HCT116 (cell line): Measurements from ENCODE around the gene DMD.

Source experiments
- CBX3 ChIP-seq: IDR thresholded peaks from 2 replicates; pipeline ENCODE4 v1.6.1; 2012; ENCODE audit warnings: low read depth
- EZH2phosphoT487 ChIP-seq: fragments of 200-600 bp; IDR thresholded peaks from 2 replicates; pipeline ENCODE4 v1.6.1; 2018; ENCODE audit warnings: antibody characterized with exemption, borderline replicate concordance
- POLR2A ChIP-seq: IDR thresholded peaks from 2 replicates; pipeline ENCODE4 v1.7.0; 2011; ENCODE audit warnings: borderline replicate concordance; ENCODE audit not compliant: insufficient read depth, insufficient read length; ENCODE audit errors: extremely low read depth
- POLR2AphosphoS5 ChIP-seq: IDR thresholded peaks from 2 replicates; pipeline ENCODE4 v1.6.1; 2011; ENCODE audit warnings: mild to moderate bottlenecking, low read depth, low read length, moderate library complexity
- SP1 ChIP-seq: IDR thresholded peaks from 2 replicates; pipeline ENCODE4 v1.6.1; 2012; ENCODE audit warnings: low read depth
- SRF ChIP-seq: IDR thresholded peaks from 2 replicates; pipeline ENCODE4 v1.6.1; 2012; ENCODE audit warnings: low read depth
- TF ChIP-seq, protein P1 (sequence below), 3 experiments: fragments of 200-600 bp in 1 of 3; sonication (generic) in 1 of 3; IDR thresholded peaks in 2 of 3; conservative IDR thresholded peaks in 1 of 3; 2 replicates each; pipeline ENCODE4 v1.5.1; 2012 to 2017; ENCODE audit warnings: low read depth in 2 of 3, low read length in 2 of 3, antibody characterized with exemption in 1 of 3, borderline replicate concordance in 1 of 3, control low read depth in 1 of 3, mild to moderate bottlenecking in 1 of 3, mixed read lengths in 1 of 3, mixed run types in 1 of 3, moderate library complexity in 1 of 3; ENCODE audit not compliant: insufficient read depth in 1 of 3
- TF ChIP-seq, protein P2 (sequence below): IDR thresholded peaks from 2 replicates; pipeline ENCODE4 v1.6.1; 2012
- TF ChIP-seq, protein P3 (sequence below): IDR thresholded peaks from 2 replicates; pipeline ENCODE4 v1.6.1; 2012; ENCODE audit warnings: low read depth

DNA sequence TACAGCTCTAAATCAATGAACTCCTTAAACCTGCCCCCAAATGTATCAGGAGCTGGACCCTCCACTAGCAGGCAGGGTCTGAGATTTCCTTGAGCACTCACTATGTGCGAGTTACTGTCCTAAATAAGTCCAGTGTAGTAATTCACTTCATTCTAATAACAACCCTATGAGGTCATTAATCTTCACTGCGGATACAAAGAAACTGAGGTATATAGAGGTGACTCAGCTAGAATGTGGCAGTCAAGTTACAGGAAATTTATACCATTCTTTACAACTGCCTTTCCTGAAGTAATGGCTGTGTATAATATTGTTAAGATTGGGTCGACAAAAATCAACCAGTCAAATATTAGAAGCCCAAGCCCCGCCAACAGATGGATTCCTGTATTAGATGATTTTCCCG lies 1665.6 kb downstream of the DMD start:
- TF ChIP-seq EZH2phosphoT487 (no peak), POLR2A (no peak), SRF (no peak), POLR2AphosphoS5 (no peak), CBX3 (no peak), SP1 (no peak)
- TF ChIP-seq, protein P1, sequence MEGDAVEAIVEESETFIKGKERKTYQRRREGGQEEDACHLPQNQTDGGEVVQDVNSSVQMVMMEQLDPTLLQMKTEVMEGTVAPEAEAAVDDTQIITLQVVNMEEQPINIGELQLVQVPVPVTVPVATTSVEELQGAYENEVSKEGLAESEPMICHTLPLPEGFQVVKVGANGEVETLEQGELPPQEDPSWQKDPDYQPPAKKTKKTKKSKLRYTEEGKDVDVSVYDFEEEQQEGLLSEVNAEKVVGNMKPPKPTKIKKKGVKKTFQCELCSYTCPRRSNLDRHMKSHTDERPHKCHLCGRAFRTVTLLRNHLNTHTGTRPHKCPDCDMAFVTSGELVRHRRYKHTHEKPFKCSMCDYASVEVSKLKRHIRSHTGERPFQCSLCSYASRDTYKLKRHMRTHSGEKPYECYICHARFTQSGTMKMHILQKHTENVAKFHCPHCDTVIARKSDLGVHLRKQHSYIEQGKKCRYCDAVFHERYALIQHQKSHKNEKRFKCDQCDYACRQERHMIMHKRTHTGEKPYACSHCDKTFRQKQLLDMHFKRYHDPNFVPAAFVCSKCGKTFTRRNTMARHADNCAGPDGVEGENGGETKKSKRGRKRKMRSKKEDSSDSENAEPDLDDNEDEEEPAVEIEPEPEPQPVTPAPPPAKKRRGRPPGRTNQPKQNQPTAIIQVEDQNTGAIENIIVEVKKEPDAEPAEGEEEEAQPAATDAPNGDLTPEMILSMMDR (IDR thresholded peaks at IDR 0.05 in 2 of 3, conservative IDR thresholded peaks at IDR 0.05 in 1 of 3; ENCODE audit: borderline replicate concordance in 1 of 3, insufficient read depth in 1 of 3, low read depth in 2 of 3, low read length in 2 of 3), result no peak
- TF ChIP-seq, protein P2, sequence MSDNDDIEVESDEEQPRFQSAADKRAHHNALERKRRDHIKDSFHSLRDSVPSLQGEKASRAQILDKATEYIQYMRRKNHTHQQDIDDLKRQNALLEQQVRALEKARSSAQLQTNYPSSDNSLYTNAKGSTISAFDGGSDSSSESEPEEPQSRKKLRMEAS, result no peak
- TF ChIP-seq, protein P3, sequence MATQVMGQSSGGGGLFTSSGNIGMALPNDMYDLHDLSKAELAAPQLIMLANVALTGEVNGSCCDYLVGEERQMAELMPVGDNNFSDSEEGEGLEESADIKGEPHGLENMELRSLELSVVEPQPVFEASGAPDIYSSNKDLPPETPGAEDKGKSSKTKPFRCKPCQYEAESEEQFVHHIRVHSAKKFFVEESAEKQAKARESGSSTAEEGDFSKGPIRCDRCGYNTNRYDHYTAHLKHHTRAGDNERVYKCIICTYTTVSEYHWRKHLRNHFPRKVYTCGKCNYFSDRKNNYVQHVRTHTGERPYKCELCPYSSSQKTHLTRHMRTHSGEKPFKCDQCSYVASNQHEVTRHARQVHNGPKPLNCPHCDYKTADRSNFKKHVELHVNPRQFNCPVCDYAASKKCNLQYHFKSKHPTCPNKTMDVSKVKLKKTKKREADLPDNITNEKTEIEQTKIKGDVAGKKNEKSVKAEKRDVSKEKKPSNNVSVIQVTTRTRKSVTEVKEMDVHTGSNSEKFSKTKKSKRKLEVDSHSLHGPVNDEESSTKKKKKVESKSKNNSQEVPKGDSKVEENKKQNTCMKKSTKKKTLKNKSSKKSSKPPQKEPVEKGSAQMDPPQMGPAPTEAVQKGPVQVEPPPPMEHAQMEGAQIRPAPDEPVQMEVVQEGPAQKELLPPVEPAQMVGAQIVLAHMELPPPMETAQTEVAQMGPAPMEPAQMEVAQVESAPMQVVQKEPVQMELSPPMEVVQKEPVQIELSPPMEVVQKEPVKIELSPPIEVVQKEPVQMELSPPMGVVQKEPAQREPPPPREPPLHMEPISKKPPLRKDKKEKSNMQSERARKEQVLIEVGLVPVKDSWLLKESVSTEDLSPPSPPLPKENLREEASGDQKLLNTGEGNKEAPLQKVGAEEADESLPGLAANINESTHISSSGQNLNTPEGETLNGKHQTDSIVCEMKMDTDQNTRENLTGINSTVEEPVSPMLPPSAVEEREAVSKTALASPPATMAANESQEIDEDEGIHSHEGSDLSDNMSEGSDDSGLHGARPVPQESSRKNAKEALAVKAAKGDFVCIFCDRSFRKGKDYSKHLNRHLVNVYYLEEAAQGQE, result no peak
